Right atrium auricular region (tissue), 2 donors: ENCODE results near the gene ARHGEF25. TPM values are rescaled to one million over a fixed set of nuclear protein-coding genes. Genes with fewer than 3 reads are reported as not detected.

Experiments
- DNase-seq: peaks from one replicate; pipeline ENCODE4 v3.0.0-alpha.2; 2019; ENCODE audit warnings: low spot score
- H3K27ac ChIP-seq, 2 donors: fragments of 200-600 bp; sonication (generic); 1 replicate in 1 of 2; 2 replicates in 1 of 2; pipeline ENCODE4 v1.5.1; 2016 to 2019
- H3K27me3 ChIP-seq, 2 donors: fragments of 200-600 bp; sonication (generic); one replicate each; pipeline versions ENCODE4 v1.5.1 to v1.6.0; 2017 to 2019
- H3K36me3 ChIP-seq: fragments of 200-600 bp; sonication (generic); one replicate; pipeline ENCODE4 v1.5.1; 2016
- H3K4me1 ChIP-seq, 2 donors: fragments of 200-600 bp; sonication (generic); one replicate each; pipeline versions ENCODE4 v1.5.1 to v1.6.0; 2017 to 2019
- H3K4me3 ChIP-seq, 2 donors: fragments of 200-600 bp; sonication (generic); 1 replicate in 1 of 2; 2 replicates in 1 of 2; pipeline ENCODE4 v1.5.1; 2017 to 2019; ENCODE audit warnings: mild to moderate bottlenecking in 1 of 2, moderate library complexity in 1 of 2
- H3K9me3 ChIP-seq, 2 donors: fragments of 200-600 bp; sonication (generic); one replicate each; pipeline ENCODE4 v1.5.1; 2019
- CTCF ChIP-seq, 2 donors: fragments of 200-600 bp; sonication (generic); IDR thresholded peaks; one replicate each; pipeline ENCODE4 v1.5.1; 2019; ENCODE audit warnings: antibody characterized with exemption in 2 of 2
- total RNA-seq, 2 donors: library from RNA; depleted of rRNA; stranded (reverse); fragments of >200 nt; gene quantifications; one replicate each; pipeline ENCODE4 v1.1.0, GENCODE V29; 2016

ARHGEF25 gene
- total RNA-seq, 2 donors from 2014 or later: 7.4 to 11.0 TPM

GRCh38 chr12:57583008-57583831, 28.0 kb upstream of the ARHGEF25 start:
- Histone ChIP-seq H3K27me3 (no peaks in the 10 kb centered on the region), H3K9me3 (no peaks in the 10 kb centered on the region), H3K4me1 (no peaks in the 10 kb centered on the region), H3K36me3 (no peaks in the 10 kb centered on the region), H3K4me3 (no peak overlapping the region), H3K27ac (no peak overlapping the region)
- TF ChIP-seq CTCF (IDR thresholded peaks at IDR 0.05): peak; percentile 85 to 94
- peak; percentile 72 for DNase-seq

DNA sequence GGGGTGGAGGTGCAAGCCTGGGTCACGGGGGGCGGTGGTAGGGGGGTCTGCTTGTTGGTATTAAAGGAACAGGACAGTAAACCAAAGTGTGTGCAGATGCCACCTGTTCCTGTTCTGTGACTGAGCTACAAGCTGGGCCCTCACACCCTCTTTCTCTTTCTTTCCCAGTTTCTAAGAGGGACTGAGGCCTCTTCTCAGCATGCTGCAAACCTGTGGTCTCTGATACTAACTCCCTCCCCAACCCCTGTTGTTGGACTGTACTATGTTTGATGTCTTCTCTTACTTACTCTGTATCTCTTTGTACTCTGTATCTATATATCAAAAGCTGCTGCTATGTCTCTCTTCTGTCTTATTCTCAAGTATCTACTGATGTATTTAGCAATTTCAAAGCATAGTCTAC, 27.2 kb upstream of the ARHGEF25 start:
- TF ChIP-seq CTCF (IDR thresholded peaks at IDR 0.05): no peak
- no peaks in the 10 kb centered on the region for H3K36me3 ChIP-seq
- no peak for DNase-seq
- no peaks in the 10 kb centered on the region for H3K27me3 ChIP-seq
- H3K27ac ChIP-seq: no peak overlapping the region
- H3K4me3 ChIP-seq: no peak overlapping the region
- no peaks in the 10 kb centered on the region for H3K9me3 ChIP-seq
- no peaks in the 10 kb centered on the region for H3K4me1 ChIP-seq

DNA sequence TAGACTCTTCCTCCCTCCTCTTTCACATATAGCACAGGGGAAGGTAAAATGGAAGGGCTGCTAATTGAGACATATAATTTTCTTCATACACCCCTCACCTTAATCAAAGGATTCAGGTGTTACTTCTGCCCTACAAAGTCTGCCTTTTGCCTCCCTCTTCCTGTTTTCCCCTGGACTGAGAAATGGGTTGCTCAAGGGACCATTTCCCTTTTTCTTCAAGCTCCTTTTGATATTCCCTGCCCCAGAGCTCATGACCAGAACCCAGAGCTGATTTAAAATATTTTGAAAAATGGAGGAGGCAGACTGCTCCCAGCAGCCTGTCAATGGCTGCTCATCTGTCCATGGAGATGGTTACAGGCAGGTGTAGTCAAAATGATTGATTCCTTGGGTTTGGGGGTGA, 26.5 kb upstream of the ARHGEF25 start:
- Histone ChIP-seq H3K27me3 (no peaks in the 10 kb centered on the region), H3K9me3 (no peaks in the 10 kb centered on the region), H3K36me3 (no peaks in the 10 kb centered on the region), H3K4me3 (no peak overlapping the region), H3K27ac (no peak overlapping the region), H3K4me1 (no peaks in the 10 kb centered on the region)
- TF ChIP-seq CTCF (IDR thresholded peaks at IDR 0.05): no peak
- no peak for DNase-seq

DNA sequence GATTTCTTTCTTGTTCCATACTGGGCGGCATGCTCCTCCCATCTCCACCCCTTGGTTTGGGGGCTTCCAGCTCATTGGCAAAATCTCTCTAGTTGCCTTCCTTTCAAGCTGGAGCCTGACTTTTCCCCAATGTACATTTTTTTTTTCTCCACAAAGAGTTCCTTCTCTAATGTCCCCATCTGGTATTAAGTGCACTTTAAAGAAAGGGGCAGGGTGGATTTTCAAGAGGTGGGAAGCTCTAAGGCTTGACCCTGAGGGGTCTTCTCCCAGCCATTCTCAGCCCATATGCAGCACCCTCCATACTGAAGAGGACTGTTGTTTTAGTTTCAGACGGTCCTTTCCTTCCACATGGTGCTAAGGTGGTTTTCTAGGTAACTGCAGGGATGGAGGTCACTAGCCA, 26.1 kb upstream of the ARHGEF25 start:
- no peaks in the 10 kb centered on the region for H3K27me3 ChIP-seq
- H3K36me3 ChIP-seq: no peaks in the 10 kb centered on the region
- no peak for TF ChIP-seq CTCF (IDR thresholded peaks at IDR 0.05)
- H3K4me3 ChIP-seq: no peak overlapping the region
- H3K4me1 ChIP-seq: peaks cover 0 to under 1% of the 10 kb centered on the region in 2 donors
- H3K9me3 ChIP-seq: no peaks in the 10 kb centered on the region
- no peak overlapping the region for H3K27ac ChIP-seq
- DNase-seq: no peak

DNA sequence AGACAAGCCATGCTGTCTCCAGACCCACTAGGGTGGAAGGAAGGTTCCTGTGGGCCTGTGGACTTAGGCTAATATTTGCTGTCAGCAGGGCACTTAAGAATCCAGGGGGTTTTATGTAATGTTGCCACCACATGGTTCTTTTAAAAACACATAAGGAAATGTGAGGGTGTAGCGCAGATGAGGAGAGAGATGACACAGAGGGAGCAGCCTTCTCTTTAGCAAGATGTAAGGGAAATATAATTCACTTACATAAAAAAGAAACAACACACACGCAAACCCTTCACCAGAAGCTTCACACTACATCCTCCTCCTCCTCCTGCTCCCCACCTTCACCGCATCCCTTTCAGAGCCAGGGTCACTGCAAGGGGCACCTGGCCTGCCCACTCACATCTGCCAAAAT, 25.1 kb upstream of the ARHGEF25 start:
- no peak for TF ChIP-seq CTCF (IDR thresholded peaks at IDR 0.05)
- no peaks in the 10 kb centered on the region for H3K36me3 ChIP-seq

More for the DNA sequence above, 25.1 kb upstream of the ARHGEF25 start:
- DNase-seq: no peak
- Histone ChIP-seq H3K9me3 (no peaks in the 10 kb centered on the region), H3K4me3 (no peak overlapping the region), H3K27me3 (no peaks in the 10 kb centered on the region), H3K27ac (no peak overlapping the region), H3K4me1 (peaks cover 0 to 6% of the 10 kb centered on the region in 2 donors)
